H9 (cell line): Measurements from ENCODE around the gene ARL6IP6. TPM values are rescaled to one million over a fixed set of nuclear protein-coding genes. Genes with fewer than 3 reads are reported as not detected.

Experiments used
- DNase-seq: peaks from one replicate; pipeline ENCODE4 v3.0.0-alpha.2; 2017
- H2AFZ ChIP-seq: one replicate; pipeline ENCODE4 v1.6.1; 2013; ENCODE audit warnings: mild to moderate bottlenecking, low read length, control low read depth, moderate library complexity
- H2AK5ac ChIP-seq: 2 replicates; pipeline ENCODE4 v1.6.1; 2013; ENCODE audit warnings: low read length, control low read depth, mixed read lengths; ENCODE audit not compliant: insufficient read length
- H2BK120ac ChIP-seq: one replicate; pipeline ENCODE4 v1.6.1; 2013; ENCODE audit warnings: low read depth, mild to moderate bottlenecking, low read length, control low read depth, inconsistent platforms; ENCODE audit not compliant: poor library complexity, severe bottlenecking
- H2BK12ac ChIP-seq: 2 replicates; pipeline ENCODE4 v1.6.1; 2013; ENCODE audit warnings: low read length, control low read depth, mixed read lengths, low read depth; ENCODE audit not compliant: insufficient read length
- H2BK15ac ChIP-seq: 2 replicates; pipeline ENCODE4 v1.6.1; 2013; ENCODE audit warnings: low read depth, low read length, control low read depth
- H2BK20ac ChIP-seq: one replicate; pipeline ENCODE4 v1.6.1; 2013; ENCODE audit warnings: low read depth, mild to moderate bottlenecking, low read length, control low read depth, inconsistent platforms; ENCODE audit not compliant: poor library complexity, severe bottlenecking
- H2BK5ac ChIP-seq: 2 replicates; pipeline ENCODE4 v1.6.1; 2013; ENCODE audit warnings: low read length, control low read depth, mixed read lengths; ENCODE audit not compliant: insufficient read length
- H3K14ac ChIP-seq: 2 replicates; pipeline ENCODE4 v1.6.1; 2013; ENCODE audit warnings: low read length, control low read depth; ENCODE audit not compliant: insufficient read depth
- H3K18ac ChIP-seq: 2 replicates; pipeline ENCODE4 v1.6.1; 2013; ENCODE audit warnings: low read depth, mild to moderate bottlenecking, mixed read lengths, low read length, control low read depth; ENCODE audit not compliant: insufficient read length
- H3K23ac ChIP-seq: 2 replicates; pipeline ENCODE4 v1.6.1; 2013; ENCODE audit warnings: low read length, control low read depth, mixed read lengths, low read depth; ENCODE audit not compliant: insufficient read length
- H3K23me2 ChIP-seq: 2 replicates; pipeline ENCODE4 v1.6.1; 2013; ENCODE audit warnings: low read depth, mild to moderate bottlenecking, mixed read lengths, low read length, control low read depth; ENCODE audit not compliant: insufficient read length, poor library complexity, severe bottlenecking
- H3K27ac ChIP-seq: 2 replicates; pipeline ENCODE4 v1.5.1; 2013; ENCODE audit warnings: low read length, control low read depth, mixed read lengths, low read depth; ENCODE audit not compliant: insufficient read length
- H3K27me3 ChIP-seq: 2 replicates; pipeline ENCODE4 v1.6.1; 2013; ENCODE audit warnings: low read length, control low read depth, inconsistent platforms; ENCODE audit not compliant: insufficient read depth
- H3K4ac ChIP-seq: 2 replicates; pipeline ENCODE4 v1.6.1; 2013; ENCODE audit warnings: low read depth, mild to moderate bottlenecking, control low read depth, inconsistent platforms, low read length, moderate library complexity
- H3K4me1 ChIP-seq: 2 replicates; pipeline ENCODE4 v1.6.1; 2013; ENCODE audit warnings: low read length, control low read depth, inconsistent platforms; ENCODE audit not compliant: insufficient read depth
- H3K4me2 ChIP-seq: 2 replicates; pipeline ENCODE4 v1.6.1; 2013; ENCODE audit warnings: low read length, control low read depth, mixed read lengths; ENCODE audit not compliant: insufficient read length, insufficient read depth
- H3K56ac ChIP-seq: 2 replicates; pipeline ENCODE4 v1.6.1; 2013; ENCODE audit warnings: low read depth, mild to moderate bottlenecking, mixed read lengths, low read length, control low read depth; ENCODE audit not compliant: insufficient read length
- H3K79me1 ChIP-seq: 2 replicates; pipeline ENCODE4 v1.6.1; 2013; ENCODE audit warnings: low read depth, mild to moderate bottlenecking, moderate library complexity, low read length, control low read depth, inconsistent platforms; ENCODE audit not compliant: insufficient read depth, poor library complexity, severe bottlenecking
- H3K79me2 ChIP-seq: 2 replicates; pipeline ENCODE4 v1.6.1; 2013; ENCODE audit warnings: low read length, control low read depth, inconsistent platforms; ENCODE audit not compliant: insufficient read depth
- H3K9ac ChIP-seq: 2 replicates; pipeline ENCODE4 v1.6.1; 2013; ENCODE audit warnings: low read length, control low read depth, mixed read lengths; ENCODE audit not compliant: insufficient read length; ENCODE audit errors: extremely low read depth
- H3K9me3 ChIP-seq: one replicate; pipeline ENCODE4 v1.6.1; 2013; ENCODE audit warnings: low read depth, low read length, inconsistent platforms; ENCODE audit not compliant: control insufficient read depth
- H3T11ph ChIP-seq: one replicate; pipeline ENCODE4 v1.6.1; 2013; ENCODE audit warnings: mild to moderate bottlenecking, low read length, control low read depth, inconsistent platforms
- H4K20me1 ChIP-seq: one replicate; pipeline ENCODE4 v1.6.1; 2013; ENCODE audit not compliant: control insufficient read depth, insufficient read length, insufficient read depth
- H4K5ac ChIP-seq: 2 replicates; pipeline ENCODE4 v1.6.1; 2013; ENCODE audit warnings: low read depth, mild to moderate bottlenecking, mixed read lengths, low read length, control low read depth; ENCODE audit not compliant: insufficient read length
- H4K8ac ChIP-seq: replicated peaks from 2 replicates; pipeline ENCODE4 v1.6.1; 2013; ENCODE audit warnings: low read length, control low read depth, mixed read lengths, low read depth; ENCODE audit not compliant: insufficient read length
- H4K91ac ChIP-seq: 2 replicates; pipeline ENCODE4 v1.6.1; 2013; ENCODE audit warnings: low read depth, mild to moderate bottlenecking, moderate library complexity, mixed read lengths, low read length, control low read depth; ENCODE audit not compliant: insufficient read length
- H3K27ac Mint-ChIP-seq, 3 experiments: 2 replicates in 2 of 3; 3 replicates in 1 of 3; pipeline ENCODE4 v1.8.0; 2020 to 2021; ENCODE audit warnings: mixed read lengths in 3 of 3, mild to moderate bottlenecking in 1 of 3, moderate library complexity in 1 of 3
- H3K27me3 Mint-ChIP-seq: 2 replicates; pipeline ENCODE4 v1.8.0; 2021; ENCODE audit warnings: low read depth, mild to moderate bottlenecking, moderate library complexity, mixed read lengths
- H3K36me3 Mint-ChIP-seq, 3 experiments: 2 replicates in 2 of 3; 3 replicates in 1 of 3; pipeline ENCODE4 v1.8.0; 2020 to 2021; ENCODE audit warnings: low read depth in 3 of 3, mixed read lengths in 3 of 3; ENCODE audit not compliant: insufficient read depth in 1 of 3
- H3K4me1 Mint-ChIP-seq, 2 experiments: 2 replicates each; pipeline ENCODE4 v1.8.0; 2020; ENCODE audit warnings: mixed read lengths in 2 of 2
- H3K4me3 Mint-ChIP-seq, 2 experiments: 2 replicates in 1 of 2; 3 replicates in 1 of 2; pipeline ENCODE4 v1.8.0; 2020 to 2021; ENCODE audit warnings: mild to moderate bottlenecking in 2 of 2, mixed read lengths in 2 of 2, moderate library complexity in 1 of 2
- H3K9me3 Mint-ChIP-seq, 2 experiments: 2 replicates in 1 of 2; 3 replicates in 1 of 2; pipeline ENCODE4 v1.8.0; 2020; ENCODE audit warnings: mild to moderate bottlenecking in 2 of 2, mixed read lengths in 2 of 2, moderate library complexity in 1 of 2
- CTCF ChIP-seq: fragments of 200-600 bp; sonication (generic); conservative IDR thresholded peaks from 3 replicates; pipeline ENCODE4 v1.8.0; 2021; ENCODE audit warnings: antibody characterized with exemption, mild to moderate bottlenecking
- total RNA-seq: library from RNA; stranded (reverse); gene quantifications from 2 replicates; pipeline ENCODE4 v1.2.1, GENCODE V29; 2021

Gene ARL6IP6
- total RNA-seq, 1 experiment from 2014 or later: 27.3 TPM

- Histone ChIP-seq H2BK5ac (no peak overlapping the region), H3K79me2 (no peaks in the 10 kb centered on the region; the same call in 1 of the 2 replicates), H2BK15ac (no peak overlapping the region), H3T11ph (no peak overlapping the region), H3K79me1 (peaks cover 3% of the 10 kb centered on the region), H3K18ac (no peak overlapping the region), H2AFZ (no peak overlapping the region), H4K20me1 (no peaks in the 10 kb centered on the region), H3K9me3 (no peaks in the 10 kb centered on the region), H3K23me2 (no peaks in the 10 kb centered on the region), H3K27me3 (no peaks in the 10 kb centered on the region), H3K14ac (no peak overlapping the region), H4K8ac (no peak overlapping the region), H3K56ac (no peak overlapping the region), H4K91ac (no peak overlapping the region), H3K27ac (no peak overlapping the region), H2AK5ac (no peak overlapping the region), H3K4ac (no peak overlapping the region), H3K4me1 (no peaks in the 10 kb centered on the region), H3K23ac (no peak overlapping the region), H3K9ac (no peak overlapping the region), H2BK12ac (no peak overlapping the region), H4K5ac (no peak overlapping the region), H2BK20ac (no peak overlapping the region), H2BK120ac (no peak overlapping the region), H3K4me2 (no peak overlapping the region)
- DNase-seq: no peak
- H3K4me3 Mint-ChIP-seq: no peak overlapping the region
- peaks cover 0 to 5% of the 10 kb centered on the region in 2 experiments; a peak in 3 of 5 replicates for H3K9me3 Mint-ChIP-seq
- H3K27ac Mint-ChIP-seq: no peak overlapping the region
- no peaks in the 10 kb centered on the region for H3K27me3 Mint-ChIP-seq
- H3K4me1 Mint-ChIP-seq: no peaks in the 10 kb centered on the region
- H3K36me3 Mint-ChIP-seq: peaks cover 57 to 86% (median 85%) of the 10 kb centered on the region in 3 experiments
- TF ChIP-seq CTCF: no peak
These were observed 35.0 kb upstream of the ARL6IP6 start for GRCh38 chr2:152683400-152683799.
